NCI-H1105 (cell line): ENCODE results near the gene CTR9.
"Not testable (repeated sequence)": the region's sequence is repeated elsewhere in the genome, so short reads cannot be mapped to it uniquely, and the experiment has no call there.

Experiments
- DNase-seq: peaks from one replicate; lab custom pipeline; 2025; lab: John Stamatoyannopoulos, UW

The CTR9 gene

DNA sequence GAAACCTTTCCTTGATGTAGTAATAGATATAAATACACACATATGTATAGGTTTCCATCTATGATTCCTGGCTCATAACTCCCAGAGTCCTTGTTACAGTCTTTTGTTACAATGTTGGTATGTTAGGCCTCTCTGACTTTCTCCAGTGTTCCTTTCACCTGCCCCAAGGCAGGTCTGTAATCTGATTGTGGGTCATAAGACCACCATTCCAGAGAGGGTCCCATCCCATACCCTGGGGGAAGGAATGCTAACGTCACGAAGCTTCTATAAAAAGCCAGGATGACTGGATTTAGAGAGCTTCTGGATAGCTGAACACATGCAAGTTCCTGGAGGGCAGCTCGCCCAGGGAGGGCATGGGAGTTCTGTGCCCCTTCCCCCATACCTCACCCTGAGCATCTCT is 71.4 kb downstream of the CTR9 start:
- not testable (repeated sequence) for DNase-seq

DNA sequence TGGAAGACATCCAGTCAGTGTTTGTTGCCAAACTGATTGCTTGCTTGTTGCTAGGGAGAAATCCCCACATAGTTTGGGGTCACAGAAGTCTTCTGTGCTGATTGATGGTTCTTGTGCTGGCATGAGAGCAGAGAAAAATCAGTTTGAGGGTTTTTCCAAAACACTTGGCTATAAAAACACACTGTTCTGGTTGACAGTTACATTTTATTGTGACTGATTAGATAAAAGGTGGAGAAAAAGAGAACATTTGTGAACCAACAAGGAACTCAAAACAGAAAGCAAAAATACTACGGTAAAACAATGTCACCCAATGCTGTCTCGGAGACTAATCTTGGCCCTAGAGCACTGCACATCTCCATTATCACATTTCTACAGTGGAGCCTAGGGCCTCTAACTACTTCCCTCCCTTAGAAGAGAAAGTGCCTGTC is 72.1 kb downstream of the CTR9 start:
- no peak for DNase-seq

- no peak for DNase-seq
Measured at GRCh38 chr11:10824888-10825287, 73.8 kb downstream of the CTR9 start.

DNA sequence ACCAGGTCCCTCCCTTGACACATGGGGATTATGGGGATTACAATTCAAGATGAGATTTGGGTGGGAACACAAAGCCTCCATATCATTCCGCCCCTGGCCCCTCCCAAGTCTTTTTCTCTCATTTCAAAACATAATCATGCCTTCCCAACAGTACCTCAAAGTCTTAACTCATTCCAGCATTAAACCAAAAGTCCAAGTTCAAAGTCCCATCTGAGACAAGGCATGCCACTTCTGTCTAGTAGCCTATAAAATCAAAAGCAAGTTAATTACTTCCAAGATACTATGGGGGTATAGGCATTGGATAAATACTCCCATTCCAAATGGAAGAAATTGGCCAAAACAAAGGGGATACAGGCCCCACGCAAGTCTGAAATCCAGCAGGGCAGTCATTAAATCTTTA is 77.4 kb downstream of the CTR9 start:
- DNase-seq, result no peak

- DNase-seq, result no peak
Measured at GRCh38 chr11:10829139-10829538, 78.1 kb downstream of the CTR9 start.
